Endodermal cell (in vitro differentiated cells): ENCODE data around the gene DHTKD1. TPM values are rescaled to one million over a fixed set of nuclear protein-coding genes. Genes with fewer than 3 reads are reported as not detected.

Source experiments
- DNase-seq: peaks from one replicate; pipeline ENCODE4 v3.0.0-alpha.2; 2017
- H3K27ac ChIP-seq: 2 replicates; pipeline ENCODE4 v1.5.1; 2013; ENCODE audit warnings: mild to moderate bottlenecking, low read depth, low read length, moderate library complexity
- H3K27me3 ChIP-seq: 2 replicates; pipeline ENCODE4 v1.6.1; 2013; ENCODE audit warnings: mild to moderate bottlenecking, low read length, moderate library complexity; ENCODE audit not compliant: insufficient read depth, control insufficient read depth, poor library complexity, severe bottlenecking
- H3K36me3 ChIP-seq: 2 replicates; pipeline ENCODE4 v1.7.0; 2013; ENCODE audit warnings: mild to moderate bottlenecking, low read length, moderate library complexity; ENCODE audit not compliant: control insufficient read depth, insufficient read depth
- H3K4me1 ChIP-seq: one replicate; pipeline ENCODE4 v1.7.0; 2013; ENCODE audit warnings: low read length; ENCODE audit not compliant: control insufficient read depth, insufficient read depth
- H3K4me3 ChIP-seq: 2 replicates; pipeline ENCODE4 v1.5.1; 2013; ENCODE audit warnings: mild to moderate bottlenecking, low read length, moderate library complexity
- H3K9ac ChIP-seq: 2 replicates; pipeline ENCODE4 v1.6.1; 2013; ENCODE audit warnings: mild to moderate bottlenecking, low read length, moderate library complexity; ENCODE audit not compliant: poor library complexity, severe bottlenecking; ENCODE audit errors: extremely low read depth
- H3K9me3 ChIP-seq: 2 replicates; pipeline ENCODE4 v1.6.1; 2013; ENCODE audit warnings: mild to moderate bottlenecking, low read length, moderate library complexity; ENCODE audit not compliant: control insufficient read depth
- H3K27ac Mint-ChIP-seq: 2 replicates; pipeline ENCODE4 v1.8.0; 2020; ENCODE audit warnings: mixed read lengths
- H3K27me3 Mint-ChIP-seq: 2 replicates; pipeline ENCODE4 v1.8.0; 2021; ENCODE audit warnings: mild to moderate bottlenecking, mixed read lengths; ENCODE audit not compliant: insufficient read depth
- H3K36me3 Mint-ChIP-seq: 2 replicates; pipeline ENCODE4 v1.8.0; 2020; ENCODE audit warnings: low read depth, mixed read lengths
- H3K4me1 Mint-ChIP-seq: 2 replicates; pipeline ENCODE4 v1.8.0; 2020; ENCODE audit warnings: mixed read lengths
- H3K4me3 Mint-ChIP-seq: 2 replicates; pipeline ENCODE4 v1.8.0; 2020; ENCODE audit warnings: mild to moderate bottlenecking, moderate library complexity, mixed read lengths
- H3K9me3 Mint-ChIP-seq: 2 replicates; pipeline ENCODE4 v1.8.0; 2020; ENCODE audit warnings: mild to moderate bottlenecking, mixed read lengths
- CTCF ChIP-seq: fragments of 200-600 bp; sonication (generic); conservative IDR thresholded peaks from 2 replicates; pipeline ENCODE4 v1.5.0; 2021; ENCODE audit warnings: antibody characterized with exemption, mild to moderate bottlenecking
- WGBS, 2 experiments: methylation state at CpG; one replicate each; pipeline versions ENCODE4 v1.1.5 to v1.1.7; 2013; ENCODE audit warnings: missing lambda C conversion rate in 2 of 2, mixed read lengths in 1 of 2; ENCODE audit not compliant: insufficient coverage in 1 of 2, insufficient read length in 1 of 2; 5-methylcytosine and 5-hydroxymethylcytosine counted together
- total RNA-seq, 2 donors: library from RNA; stranded (reverse); fragmentation: NEBNext Ultra II Directional in 1 of 2; extraction: Animal tissue kit (Norgen Biotek cat#: 25700) in 1 of 2; gene quantifications; 2 replicates in 1 of 2; 3 replicates in 1 of 2; pipeline ENCODE4 v1.2.1, GENCODE V29; 2021

The DHTKD1 gene
- total RNA-seq, 2 donors from 2014 or later, result 56.9 to 61.5 TPM

- no peak overlapping the region for H3K4me3 Mint-ChIP-seq
- 99 to 100% methylated on average over 2 of the region's 2 CpGs for WGBS, 2 experiments
- H3K27ac Mint-ChIP-seq, result no peak overlapping the region
- no peaks in the 10 kb centered on the region for H3K27me3 Mint-ChIP-seq
- Histone ChIP-seq H3K4me1 (no peaks in the 10 kb centered on the region), H3K36me3 (peaks cover 67% of the 10 kb centered on the region), H3K4me3 (no peak overlapping the region), H3K9ac (no peak overlapping the region), H3K27me3 (no peaks in the 10 kb centered on the region), H3K27ac (no peak overlapping the region), H3K9me3 (no peaks in the 10 kb centered on the region)
- H3K9me3 Mint-ChIP-seq, result peaks cover 1% of the 10 kb centered on the region
- DNase-seq, result no peak
- TF ChIP-seq CTCF, result no peak
- peaks cover 76% of the 10 kb centered on the region for H3K36me3 Mint-ChIP-seq
- H3K4me1 Mint-ChIP-seq, result no peaks in the 10 kb centered on the region
Measured at GRCh38 chr10:12113627-12114026, 44.9 kb downstream of the DHTKD1 start.

GRCh38 chr10:12121673-12122072, 52.9 kb downstream of the DHTKD1 start:
- no peak for DNase-seq
- Mint-ChIP-seq H3K9me3 (peaks cover 4% of the 10 kb centered on the region), H3K36me3 (peaks cover 65% of the 10 kb centered on the region), H3K27me3 (no peaks in the 10 kb centered on the region), H3K27ac (no peak overlapping the region), H3K4me3 (no peak overlapping the region), H3K4me1 (no peaks in the 10 kb centered on the region)
- no peaks in the 10 kb centered on the region for H3K27me3 ChIP-seq
- TF ChIP-seq CTCF, result no peak
- H3K9me3 ChIP-seq, result no peaks in the 10 kb centered on the region
- WGBS, 2 experiments, result 87 to 95% methylated on average over 4 of the region's 4 CpGs
- H3K4me3 ChIP-seq, result no peak overlapping the region
- H3K9ac ChIP-seq, result no peak overlapping the region
- no peak overlapping the region for H3K27ac ChIP-seq
- no peaks in the 10 kb centered on the region for H3K4me1 ChIP-seq
- peaks cover 64% of the 10 kb centered on the region for H3K36me3 ChIP-seq

GRCh38 chr10:12129222-12130111, 60.7 kb downstream of the DHTKD1 start, which contains the start of gene SEC61A2:
Gene SEC61A2 (plus strand): TSS chr10:12129677. CDS start chr10:12129788, 111 bp downstream.
- Histone ChIP-seq H3K9me3 (no peaks in the 10 kb centered on the region), H3K36me3 (peaks cover 14% of the 10 kb centered on the region), H3K27me3 (no peaks in the 10 kb centered on the region), H3K27ac (peak within 1 kb of the TSS; percentile 88), H3K9ac (peak within 1 kb of the TSS; percentile 72), H3K4me3 (peak within 1 kb of the TSS; percentile 91), H3K4me1 (no peaks in the 10 kb centered on the region)
- Mint-ChIP-seq H3K4me3 (peak within 1 kb of the TSS; percentile 79), H3K27me3 (no peaks in the 10 kb centered on the region), H3K4me1 (peaks cover 3% of the 10 kb centered on the region), H3K27ac (peak within 1 kb of the TSS; percentile 42), H3K36me3 (peaks cover 14% of the 10 kb centered on the region), H3K9me3 (no peaks in the 10 kb centered on the region)
- peak; percentile 98 for DNase-seq
- WGBS, 2 experiments, result 0 to 1% methylated on average over 34 to 108 of the region's 108 CpGs
- TF ChIP-seq CTCF, result no peak
